DMS79 treated with DMSO at 0.1 percent for 48 hours (cell line): Measurements from ENCODE around the gene AADACL4.

ENCODE experiments used
- DNase-seq: peaks from one replicate; lab custom pipeline; 2025; lab: John Stamatoyannopoulos, UW

Gene AADACL4

DNA sequence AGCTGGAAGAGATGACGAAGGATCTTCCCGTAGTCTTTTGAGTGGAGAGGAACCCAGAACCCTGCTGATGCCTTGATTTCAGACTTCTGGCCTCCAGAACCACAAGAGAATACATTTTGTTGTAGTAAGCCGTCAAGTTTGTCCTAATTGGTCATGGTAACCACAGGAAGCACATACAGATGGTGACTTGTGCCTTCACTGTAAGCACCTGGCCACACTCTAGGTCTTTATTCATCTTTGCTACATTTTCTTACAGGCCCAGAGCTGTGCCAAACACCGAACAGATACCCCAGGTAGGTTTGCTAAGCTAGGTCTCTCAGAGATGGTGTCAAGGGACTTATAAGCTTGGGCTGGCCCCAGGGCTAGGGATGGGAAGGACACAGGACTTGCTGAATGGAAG, 30.7 kb upstream of the AADACL4 start:
- DNase-seq, result no peak

DNA sequence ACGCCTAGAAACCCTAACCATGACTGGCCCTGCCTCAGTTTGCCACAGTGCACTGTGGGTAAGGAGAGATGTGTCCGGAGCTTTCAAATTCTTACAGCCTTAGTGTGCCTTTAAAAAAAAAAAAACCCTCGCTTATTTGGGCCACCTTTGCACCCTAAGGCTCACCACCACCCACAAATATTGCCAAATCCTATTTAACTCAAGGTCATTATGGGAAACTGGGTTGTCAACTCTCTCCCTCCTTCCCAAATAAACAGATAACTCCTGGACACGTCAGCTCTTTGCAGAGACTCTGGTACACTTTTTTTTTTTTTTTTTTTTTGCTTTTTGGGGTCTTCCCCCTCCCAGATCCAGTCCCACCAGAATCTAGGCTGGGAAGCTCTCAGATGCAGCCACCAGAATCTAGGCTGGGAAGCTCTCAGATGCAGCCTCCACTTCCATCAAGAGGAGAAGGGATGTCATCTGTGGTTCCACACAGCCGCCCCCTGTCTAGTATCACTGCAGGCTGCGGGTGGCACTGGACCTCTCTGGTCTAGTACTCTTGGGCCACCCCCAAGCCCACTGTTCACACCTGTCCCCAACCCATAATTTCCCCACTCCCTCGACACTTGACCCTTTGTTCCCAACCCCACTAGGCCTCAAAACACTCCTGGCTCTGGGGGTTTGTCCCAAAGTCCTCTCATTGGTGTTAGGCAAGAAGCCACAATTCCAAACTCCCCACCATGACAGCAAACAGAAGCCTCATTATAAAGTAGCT, 29.3 kb upstream of the AADACL4 start:
- DNase-seq, result no peak

DNA sequence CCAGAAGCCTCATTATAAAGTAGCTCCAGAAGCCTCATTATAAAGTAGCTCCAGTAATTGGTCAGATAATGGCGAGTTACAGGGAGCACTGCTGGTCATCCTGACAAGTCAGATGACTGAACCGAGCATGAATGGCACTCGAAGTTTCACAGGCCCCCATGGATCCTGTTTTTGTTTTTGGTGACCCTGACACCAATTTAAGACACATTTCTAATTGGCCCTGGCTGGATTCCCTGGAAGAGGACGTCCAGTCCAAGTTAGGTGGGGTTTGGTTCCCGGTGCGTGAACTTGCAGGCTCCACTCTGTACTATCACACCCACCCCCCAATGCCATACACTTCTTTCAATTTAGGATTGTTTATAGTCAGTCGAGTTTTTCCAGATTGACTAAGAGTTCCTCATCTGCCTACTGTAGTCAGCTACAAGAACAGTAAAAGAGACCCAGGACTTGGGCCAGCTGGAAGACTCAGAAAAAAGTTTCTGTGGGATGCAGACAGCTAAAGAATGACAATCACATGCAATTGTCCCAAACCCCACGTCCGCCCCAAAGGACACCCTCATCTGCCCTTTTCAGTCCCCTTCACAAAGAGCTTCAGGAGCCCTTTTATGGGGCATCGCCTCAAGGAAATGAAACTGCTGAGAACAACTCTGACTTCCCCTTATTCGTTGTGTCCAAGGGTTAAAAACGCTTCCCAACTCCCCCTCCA, 28.6 kb upstream of the AADACL4 start:
- no peak for DNase-seq

DNA sequence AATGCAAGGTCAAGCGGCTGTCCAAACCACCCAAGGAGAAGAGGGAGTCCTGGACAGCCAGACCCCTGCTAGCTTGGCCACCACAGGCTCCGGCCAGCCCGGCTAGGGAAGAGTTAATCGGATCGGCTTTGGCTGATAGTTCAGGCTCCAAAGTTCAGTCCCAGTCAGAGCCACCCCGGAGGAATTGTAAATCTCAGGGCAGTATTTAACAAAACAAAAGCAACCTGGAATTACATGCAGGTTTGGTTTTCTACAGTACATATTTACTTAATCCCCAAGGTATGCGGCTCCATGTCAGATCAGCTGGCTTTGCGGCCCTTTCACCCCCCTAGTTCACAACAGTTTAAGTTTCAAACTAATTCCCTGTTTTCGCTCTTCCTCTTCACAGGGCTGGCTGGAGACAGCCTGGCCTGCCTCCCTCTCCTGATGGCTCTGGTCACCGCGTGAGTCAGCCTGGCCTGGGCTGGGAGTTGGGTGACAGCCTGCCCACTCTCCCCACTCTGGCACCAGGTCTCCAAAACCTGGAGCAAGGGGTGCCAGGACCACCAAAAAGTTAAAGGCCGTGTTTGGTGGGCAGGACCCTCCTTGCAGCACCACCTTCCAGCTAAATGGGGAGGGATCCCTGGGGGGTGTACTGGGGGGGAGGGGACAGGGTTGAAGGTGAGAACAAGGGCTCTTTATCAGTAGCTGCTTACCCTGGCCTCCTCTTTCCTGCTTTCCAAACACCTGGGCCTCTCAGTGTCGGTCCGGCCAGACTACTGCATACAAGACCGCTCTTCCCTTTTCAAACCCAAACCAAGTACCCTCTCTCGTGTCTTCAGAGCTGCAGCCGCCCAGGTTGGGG, 27.8 kb upstream of the AADACL4 start:
- peak; percentile 3 for DNase-seq

GRCh38 chr1:12616709-12617373, 27.0 kb upstream of the AADACL4 start:
- no peak for DNase-seq

- DNase-seq, result no peak
Measured at GRCh38 chr1:12617511-12617900, 26.4 kb upstream of the AADACL4 start.

- peak; percentile 67 for DNase-seq
Measured at GRCh38 chr1:12617901-12618660, 25.8 kb upstream of the AADACL4 start, which contains the start of gene DHRS3. DHRS3 (minus strand) TSS chr1:12618210; CDS start chr1:12617348, 862 bp downstream.

GRCh38 chr1:12618661-12618964, 25.3 kb upstream of the AADACL4 start:
- peak; percentile 32 for DNase-seq

DNA sequence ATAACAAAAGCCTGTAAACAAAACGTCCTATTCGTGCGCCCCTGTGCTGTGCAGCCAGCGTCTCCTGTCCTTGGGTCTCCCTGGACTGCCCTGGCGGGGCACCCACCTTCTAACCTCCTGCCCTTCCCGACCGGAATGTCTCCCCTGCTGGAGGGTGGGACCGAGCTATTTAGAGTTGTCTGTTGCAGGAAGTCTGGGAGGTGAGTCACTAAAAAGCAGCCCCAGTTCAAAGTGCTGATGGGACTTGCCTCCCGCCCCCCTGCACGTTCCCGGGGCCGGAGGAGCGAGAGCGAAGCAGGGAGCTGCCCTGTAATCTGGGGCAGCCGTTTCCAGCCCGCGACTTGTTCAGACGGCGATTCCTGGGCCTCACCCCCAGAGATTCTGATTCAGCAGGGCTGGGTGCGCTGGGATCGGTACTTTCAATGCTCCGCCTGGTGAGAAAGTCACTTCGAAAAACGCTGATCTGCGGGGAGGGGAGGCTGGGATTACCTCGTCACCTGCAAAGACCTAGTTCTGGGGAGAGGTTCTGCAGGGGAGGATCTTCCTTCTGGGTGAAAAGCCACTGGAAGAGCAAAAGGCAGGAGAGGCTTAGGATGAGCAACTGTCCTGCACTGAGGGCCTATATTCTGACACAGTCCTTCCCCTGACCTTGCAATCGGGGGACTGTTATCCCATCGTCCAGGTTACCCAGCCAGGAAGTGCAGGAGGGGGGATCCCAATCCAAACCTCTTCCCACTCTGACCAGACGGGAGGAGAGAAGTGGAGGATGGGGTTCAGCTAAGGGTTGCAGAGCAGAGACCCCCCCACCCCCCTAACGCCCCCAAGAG, 24.7 kb upstream of the AADACL4 start:
- DNase-seq, result no peak

DNA sequence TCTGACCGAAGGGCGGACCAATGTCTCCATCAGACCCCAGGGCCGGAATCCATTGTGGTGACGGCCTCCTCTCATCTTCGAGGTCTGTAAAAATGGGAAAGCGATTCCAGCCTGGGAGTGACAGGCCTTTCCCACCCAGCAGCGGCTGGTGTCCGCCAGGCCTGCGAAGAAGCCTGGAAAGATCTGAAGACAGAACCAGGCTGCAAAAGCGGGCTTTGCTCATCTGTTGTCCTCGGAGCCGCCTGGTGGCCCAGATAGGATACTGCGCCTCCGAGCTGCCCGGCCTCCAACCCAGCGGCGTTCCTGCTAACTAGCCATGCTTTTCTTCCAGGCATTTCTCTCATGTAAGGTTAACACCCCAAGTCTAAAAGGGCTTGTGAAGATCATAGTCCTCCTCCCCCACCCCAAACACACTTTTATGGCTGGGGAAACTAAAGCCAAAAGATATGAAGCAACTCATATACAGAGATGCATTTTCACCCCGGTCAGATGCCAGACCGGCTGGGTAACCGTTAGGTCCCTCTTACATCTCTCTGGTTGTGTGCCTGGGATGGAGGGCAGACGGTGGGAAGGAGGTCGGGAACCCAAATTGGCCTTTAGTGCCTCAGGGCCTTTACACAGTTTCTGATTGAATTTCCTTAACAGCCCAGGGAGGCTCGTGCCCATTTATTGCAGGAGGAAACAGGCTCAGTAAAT, 23.9 kb upstream of the AADACL4 start:
- DNase-seq, result peak; percentile 50

GRCh38 chr1:12620488-12620865, 23.4 kb upstream of the AADACL4 start:
- no peak for DNase-seq

DNA sequence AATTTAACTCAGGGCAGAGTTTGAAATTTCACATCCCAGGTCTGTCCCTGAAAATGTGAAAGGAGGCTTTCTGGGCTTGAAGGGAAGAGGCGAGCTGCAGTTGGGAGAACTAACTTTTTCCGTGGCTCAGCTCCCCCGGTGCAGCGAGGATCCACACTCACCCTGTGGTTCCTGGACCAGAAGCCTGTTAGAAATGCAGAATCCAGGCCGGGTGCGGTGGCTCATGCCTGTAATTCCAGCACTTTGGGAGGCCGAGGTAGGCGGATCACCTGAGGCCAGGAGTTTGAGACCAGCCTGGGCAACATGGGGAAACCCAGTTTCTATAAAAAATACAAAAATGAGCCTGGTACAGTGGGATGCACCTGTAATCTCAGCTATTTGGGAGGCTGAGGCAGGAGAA, 23.0 kb upstream of the AADACL4 start:
- no peak for DNase-seq

GRCh38 chr1:12621346-12622335, 22.2 kb upstream of the AADACL4 start:
- no peak for DNase-seq

DNA sequence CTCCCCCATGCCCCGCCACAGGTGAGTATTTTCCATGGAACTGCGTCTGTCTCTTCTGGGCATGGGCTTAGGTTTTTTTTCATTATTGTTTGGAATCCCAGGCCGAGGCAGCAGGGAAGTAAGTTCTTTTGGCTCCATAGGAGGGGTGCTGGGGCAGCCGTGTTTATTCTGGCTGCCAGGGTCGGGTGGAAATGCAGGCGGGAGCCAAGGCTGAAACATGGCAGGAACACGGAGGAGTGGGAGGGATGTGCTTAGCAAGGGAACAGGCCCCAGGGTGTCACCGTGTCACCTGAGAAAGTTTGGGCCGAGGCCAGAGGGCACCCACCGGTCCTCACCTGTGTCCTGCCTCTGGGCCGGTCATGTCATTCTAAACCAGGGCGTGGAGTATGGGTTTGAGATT, 21.4 kb upstream of the AADACL4 start:
- DNase-seq, result no peak

DNA sequence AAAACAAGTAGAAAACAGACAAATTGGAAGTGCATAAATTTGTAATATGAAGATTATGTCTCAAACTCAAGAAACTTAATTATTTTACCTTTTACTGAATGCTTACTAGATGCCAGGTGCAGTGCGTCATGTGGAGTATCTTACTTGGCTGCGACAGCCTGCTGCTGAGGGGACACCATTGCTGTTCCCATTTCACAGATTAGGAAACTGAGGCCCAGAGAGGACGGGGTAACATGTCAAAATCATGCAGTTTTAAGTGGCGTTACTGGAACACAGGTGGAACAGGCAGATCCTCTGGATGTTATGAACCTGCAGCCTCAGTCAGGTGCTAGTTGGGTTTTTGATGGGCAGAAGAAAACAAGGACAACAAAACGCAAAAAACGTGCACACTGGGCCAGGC, 18.6 kb upstream of the AADACL4 start:
- DNase-seq, result no peak

DNA sequence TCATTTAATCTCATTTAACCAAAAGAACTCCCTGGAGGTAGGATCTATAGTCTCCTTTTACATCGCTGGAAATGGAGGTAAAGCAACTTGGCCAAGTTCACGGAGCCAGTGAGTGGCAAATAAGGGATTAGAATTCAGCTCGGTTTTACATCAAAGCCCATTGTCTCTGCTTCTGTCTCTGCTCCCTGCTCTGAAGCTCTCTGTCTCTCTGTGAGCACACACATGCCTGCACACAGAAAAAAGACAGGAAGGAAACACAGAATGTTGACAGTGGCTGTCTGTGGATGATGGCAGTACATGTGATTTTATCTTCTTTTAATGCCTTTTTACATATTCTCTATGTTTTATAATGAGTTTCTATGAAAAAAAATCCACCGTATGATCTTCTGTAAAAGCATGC, 17.0 kb upstream of the AADACL4 start:
- DNase-seq, result no peak

DNA sequence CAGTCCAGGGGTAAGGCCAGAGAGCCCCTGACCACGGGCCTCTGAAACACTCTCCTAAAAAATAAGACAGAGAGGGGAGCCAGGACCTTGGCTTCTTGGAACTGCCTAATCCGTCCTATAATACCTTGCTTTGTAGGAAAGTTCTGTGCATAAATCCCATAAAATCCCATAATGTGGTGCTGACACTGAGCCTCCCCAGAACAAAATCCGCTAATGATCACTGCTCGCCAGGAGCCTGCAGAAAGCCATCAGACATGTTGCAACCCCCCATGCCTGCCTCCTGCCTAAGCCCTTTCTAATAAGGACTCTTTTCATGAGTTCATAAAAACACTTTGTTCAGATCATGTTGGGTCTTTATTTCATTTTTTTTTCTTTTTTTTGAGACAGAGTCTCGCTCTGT, 16.6 kb upstream of the AADACL4 start:
- DNase-seq, result no peak

- no peak for DNase-seq
Measured at GRCh38 chr1:12629511-12629956, 14.4 kb upstream of the AADACL4 start.
